ENCODE measurements around the gene LRRN2.
"Not testable (repeated sequence)": the region's sequence is repeated elsewhere in the genome, so short reads cannot be mapped to it uniquely, and the experiment has no call there.

Gene LRRN2

GRCh38 chr1:204685236-204686006, at the start of gene LRRN2:
Gene LRRN2, minus strand, starts transcription at chr1:204685738. Its CDS starts 65,746 bp downstream, at chr1:204619992.
- no peak for DNase-seq

- DNase-seq, result no peak
Observed at GRCh38 chr1:204735042-204735441, 49.5 kb upstream of the LRRN2 start.

GRCh38 chr1:204733869-204734596, 48.5 kb upstream of the LRRN2 start:
- no peak for DNase-seq

DNA sequence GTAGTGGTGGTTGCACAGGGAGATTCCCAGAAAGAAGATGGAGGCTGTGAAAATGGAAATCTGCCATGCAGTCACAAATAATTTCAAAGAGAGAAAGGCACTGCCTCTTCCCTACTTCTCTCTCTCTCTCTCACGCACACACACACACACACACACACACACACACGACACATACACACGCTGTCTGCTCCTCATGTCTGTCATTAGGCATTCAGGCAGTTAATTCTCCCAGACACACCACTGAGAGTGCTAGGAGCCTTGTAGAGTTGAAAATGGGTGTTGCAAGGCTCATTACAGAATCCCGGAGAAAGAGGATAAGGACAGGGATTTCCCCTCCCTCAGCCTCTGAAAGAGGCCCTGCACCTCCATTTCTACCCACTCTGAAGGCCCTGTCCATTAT, 47.8 kb upstream of the LRRN2 start:
- DNase-seq, result no peak

DNA sequence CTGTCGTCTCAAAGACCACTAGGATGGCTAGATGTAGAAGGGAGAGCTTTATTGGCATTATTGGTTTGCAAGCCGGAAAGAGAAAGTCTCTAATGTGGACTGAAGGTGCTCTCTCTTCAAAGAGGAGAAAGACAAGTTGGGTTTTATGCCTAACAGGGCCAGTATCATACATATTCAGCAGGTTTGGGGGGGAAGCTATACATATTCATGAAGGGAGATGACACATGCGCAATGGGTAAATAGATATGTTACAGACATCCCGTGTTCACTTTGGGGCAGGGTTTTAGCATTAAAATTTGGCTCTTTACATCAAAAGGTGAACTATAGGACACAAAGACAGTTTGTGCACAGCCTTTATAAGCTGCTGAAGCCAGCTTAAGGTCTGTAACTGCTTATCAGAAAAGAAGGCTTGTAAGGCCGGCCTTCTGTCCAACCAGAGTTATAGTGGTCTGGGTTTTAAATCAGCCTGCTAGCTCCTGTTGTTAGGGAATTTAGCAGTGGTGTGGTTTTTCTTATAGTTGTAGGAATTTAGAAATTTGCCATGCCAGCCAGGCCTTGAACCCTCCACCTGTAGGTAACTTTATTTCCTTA, 46.5 kb upstream of the LRRN2 start:
- no peak for DNase-seq

GRCh38 chr1:204731509-204731908, 46.0 kb upstream of the LRRN2 start:
- DNase-seq, result no peak

DNA sequence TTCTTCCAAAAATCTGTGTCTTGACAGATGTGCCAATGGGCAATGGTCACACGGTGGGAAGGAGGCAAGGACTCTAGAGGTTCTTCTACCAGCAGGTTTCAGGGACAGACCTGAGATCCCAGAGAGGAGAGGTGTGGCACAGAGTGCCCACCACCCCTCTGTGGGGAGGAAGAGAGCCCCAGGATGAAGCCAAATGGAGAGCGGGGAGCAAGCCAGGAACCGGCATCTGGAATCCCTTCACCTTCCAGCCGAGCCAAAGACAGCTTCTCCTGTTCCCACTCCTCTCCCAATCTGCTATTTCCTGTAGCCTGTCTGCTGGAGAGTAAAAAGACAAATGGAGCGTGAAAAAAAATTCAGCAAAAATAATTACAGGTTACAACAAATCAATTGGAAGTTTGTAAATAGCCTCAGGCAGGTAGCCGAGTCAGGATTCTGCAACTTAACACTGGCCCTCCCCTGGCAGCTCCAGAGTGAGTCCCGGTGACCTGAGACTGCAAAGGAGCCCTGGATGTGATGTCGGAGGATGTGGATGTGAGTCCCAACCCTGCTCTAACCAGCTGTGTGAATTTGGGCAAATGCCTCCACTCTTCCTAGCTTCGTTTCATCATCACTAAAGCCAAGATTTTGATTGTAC, 45.4 kb upstream of the LRRN2 start:
- DNase-seq, result no peak

DNA sequence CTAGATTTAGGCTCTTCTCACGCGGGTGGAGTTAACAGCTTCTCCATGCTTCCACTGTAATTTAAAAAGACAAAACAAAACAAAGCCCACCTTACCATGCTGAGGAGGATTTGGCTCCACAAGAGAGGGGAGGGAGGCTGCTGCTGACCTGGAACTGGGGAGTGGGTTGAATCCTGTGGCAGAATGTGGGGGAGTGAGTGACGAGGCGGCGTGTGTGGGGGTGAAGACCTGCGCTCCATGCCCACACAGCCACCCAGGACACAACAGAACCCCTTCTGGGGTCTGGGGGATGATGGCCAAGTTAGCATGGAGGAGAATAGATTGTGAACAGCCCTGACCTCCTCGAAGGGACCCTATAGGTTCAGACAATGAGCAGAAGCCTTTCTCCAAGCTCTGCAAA, 44.0 kb upstream of the LRRN2 start:
- DNase-seq, result no peak

- DNase-seq, result no peak
Observed at GRCh38 chr1:204728456-204728855, 42.9 kb upstream of the LRRN2 start.

DNA sequence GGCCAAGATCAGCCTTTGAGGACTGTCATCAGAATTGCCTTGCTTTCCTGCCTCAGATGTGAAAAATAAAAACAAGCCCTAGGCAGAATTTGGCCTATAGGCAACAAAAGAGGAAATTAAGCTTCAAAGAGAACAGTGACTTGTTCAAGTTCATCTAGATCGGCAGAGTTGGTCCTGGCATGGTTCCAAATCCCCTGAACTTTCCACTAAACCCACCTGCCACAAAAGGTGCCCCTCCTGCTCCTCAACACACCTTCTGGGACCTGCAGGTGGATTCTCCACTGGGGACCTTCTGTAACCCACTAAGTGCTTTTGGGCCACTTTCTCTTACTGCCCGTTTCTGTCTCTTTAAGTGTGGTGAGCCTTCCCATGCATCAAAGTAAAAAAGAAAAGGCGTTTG, 42.5 kb upstream of the LRRN2 start:
- DNase-seq, result no peak

DNA sequence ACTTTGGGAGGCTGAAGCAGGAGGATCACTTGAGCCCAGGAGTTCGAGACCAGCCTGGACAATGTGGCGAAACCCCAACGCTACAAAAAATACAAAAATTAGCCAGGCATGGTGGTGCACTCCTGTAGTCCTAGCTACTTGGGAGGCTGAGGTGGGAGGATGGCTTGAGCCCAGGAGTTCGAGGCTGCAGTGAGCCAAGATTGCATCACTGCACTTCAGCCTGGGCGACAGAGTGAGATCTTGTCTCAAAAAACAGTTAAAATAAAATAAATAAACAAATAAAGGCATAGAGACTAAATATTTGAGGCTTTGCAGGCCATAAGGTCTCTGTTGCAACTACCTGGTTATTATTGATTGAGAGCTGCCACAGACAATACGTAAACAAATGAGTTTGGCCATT, 41.9 kb upstream of the LRRN2 start:
- not testable (repeated sequence) for DNase-seq

- no peak for DNase-seq
Observed at GRCh38 chr1:204726478-204726877, 40.9 kb upstream of the LRRN2 start.

DNA sequence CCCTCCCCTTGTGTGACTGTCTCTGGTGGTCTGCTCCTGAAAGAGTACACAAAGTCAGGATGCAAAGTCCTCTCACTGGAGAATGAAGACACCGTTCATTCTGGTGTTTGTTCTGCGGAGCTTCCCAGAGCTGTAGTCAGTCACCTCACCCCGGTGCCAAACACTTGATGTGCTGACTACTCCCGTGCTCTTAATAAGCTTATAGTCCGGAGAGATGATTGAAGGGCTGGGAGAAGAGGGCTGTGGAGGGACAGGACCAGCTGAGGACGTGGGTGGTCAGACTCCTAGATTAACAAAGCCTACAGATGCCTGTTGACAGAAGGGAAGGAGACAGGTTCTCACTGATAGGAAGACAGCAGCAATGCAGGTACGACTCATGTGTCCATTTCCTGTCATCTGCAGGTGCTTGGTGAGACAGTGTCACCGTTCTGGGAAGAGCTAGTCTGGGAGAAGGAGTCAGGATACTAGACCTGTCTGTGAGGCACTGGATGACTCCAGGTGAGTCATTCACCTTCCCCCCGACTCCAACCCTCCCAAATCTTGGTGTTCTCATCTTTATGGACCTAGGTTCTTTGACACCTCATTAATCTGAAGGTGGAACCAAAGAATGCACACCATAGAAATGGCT, 40.4 kb upstream of the LRRN2 start:
- DNase-seq, result no peak

GRCh38 chr1:204723131-204723787, 37.7 kb upstream of the LRRN2 start:
- no peak for DNase-seq

DNA sequence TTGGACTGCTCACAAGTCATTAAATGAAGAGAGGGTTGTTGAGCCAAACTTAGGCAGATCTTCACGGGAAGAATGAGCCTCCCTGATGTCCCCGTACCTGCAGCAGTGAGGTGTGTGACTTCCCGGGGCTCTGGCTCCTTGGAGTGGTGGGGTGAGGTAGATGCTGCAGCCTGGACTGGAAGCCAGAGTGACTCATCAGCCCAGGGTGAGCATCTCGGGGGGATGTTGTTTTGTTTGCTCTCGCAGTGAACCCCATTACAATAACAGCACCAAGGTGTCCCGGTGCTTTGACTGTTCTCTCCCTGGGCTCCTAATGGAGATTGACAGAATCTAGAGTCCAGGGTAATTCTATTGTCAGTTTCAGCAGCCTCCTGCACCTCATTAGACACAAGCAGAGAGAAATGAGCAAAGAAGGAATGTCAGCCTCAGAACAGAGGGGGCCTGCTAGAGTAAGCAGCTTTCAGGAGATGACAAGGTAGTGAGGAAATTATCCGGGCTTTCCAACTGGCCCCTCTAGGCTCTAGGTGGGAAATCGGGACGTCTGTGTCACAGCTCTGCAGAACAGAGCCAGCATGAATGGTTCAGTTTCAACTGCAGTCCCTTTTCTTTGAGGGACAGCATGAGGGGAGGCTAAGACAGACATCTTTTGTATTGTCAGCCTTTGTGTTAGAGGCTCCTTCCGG, 36.0 kb upstream of the LRRN2 start:
- DNase-seq, result no peak

DNA sequence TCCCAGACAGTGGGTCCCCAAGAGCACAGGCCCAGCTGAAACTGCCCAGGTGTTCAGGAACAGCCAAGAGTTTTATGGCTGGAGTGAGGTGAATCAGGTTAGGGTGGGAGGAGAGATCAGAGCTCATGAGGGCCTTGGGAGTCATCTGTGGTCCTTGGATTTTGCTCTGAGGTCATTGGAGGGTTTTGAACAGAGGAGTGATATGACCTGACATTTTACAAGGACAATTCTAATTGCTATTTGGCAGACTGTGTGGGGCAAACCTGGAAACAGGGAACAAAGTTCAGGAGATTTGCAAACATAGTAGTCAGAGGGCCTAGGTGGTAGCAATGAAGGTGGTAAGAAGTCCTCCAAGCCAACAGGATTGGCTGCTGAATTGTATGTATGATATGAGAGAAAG, 31.1 kb upstream of the LRRN2 start:
- DNase-seq, result no peak

- no peak for DNase-seq
Observed at GRCh38 chr1:204714861-204715511, 29.4 kb upstream of the LRRN2 start.

- DNase-seq, result no peak
Observed at GRCh38 chr1:204714194-204714860, 28.8 kb upstream of the LRRN2 start.

DNA sequence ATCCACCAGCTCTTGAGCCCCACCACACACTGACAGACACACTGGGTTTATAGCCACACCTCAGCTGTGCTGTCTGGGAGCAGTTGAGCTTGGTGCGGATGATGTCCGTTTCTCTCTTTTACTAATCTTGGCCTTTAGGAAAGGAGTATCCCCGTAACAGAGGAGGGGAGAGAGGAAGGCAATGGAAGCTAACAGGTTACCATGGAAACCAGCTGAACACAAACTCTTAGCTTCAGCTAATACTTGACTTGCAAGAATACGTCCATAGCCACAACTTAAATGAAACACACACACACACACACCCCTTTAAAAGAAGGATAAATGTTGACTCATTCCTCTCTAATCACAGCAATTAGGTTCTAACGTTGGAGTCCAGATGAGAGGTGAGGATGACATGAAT, 28.0 kb upstream of the LRRN2 start:
- DNase-seq, result no peak

- DNase-seq, result no peak
Observed at GRCh38 chr1:204712708-204713430, 27.3 kb upstream of the LRRN2 start.
